Measurements from ENCODE around the gene RPS4Y1.

RPS4Y1 gene

DNA sequence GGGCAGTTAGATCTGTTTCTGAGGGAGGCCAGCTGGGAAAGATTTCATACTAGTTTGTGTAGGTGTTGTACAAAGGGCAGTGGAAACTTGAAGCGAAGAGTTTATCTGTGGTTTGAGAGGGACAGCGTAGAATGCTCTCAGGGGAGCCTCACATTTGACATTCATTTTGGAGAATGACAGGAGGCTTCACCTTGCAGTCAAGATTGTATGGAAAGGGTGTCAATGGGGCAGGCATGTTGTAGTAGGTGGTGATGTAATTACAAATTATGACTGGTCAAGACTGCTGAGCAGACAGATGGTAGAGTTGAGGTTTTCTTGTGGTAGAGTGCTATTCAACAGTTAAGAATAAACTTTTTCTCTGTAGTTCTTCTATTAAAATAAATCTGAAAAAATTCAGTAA lies 7.0 kb downstream of the RPS4Y1 start:
- Histone ChIP-seq H3K79me2 (ENCODE audit: insufficient read depth, low read length) (no peaks in the 10 kb centered on the region), H3K9me3 (ENCODE audit: insufficient read depth, low read length) (no peaks in the 10 kb centered on the region), H3F3A (ENCODE audit: insufficient read depth) (no peaks in the 10 kb centered on the region)

DNA sequence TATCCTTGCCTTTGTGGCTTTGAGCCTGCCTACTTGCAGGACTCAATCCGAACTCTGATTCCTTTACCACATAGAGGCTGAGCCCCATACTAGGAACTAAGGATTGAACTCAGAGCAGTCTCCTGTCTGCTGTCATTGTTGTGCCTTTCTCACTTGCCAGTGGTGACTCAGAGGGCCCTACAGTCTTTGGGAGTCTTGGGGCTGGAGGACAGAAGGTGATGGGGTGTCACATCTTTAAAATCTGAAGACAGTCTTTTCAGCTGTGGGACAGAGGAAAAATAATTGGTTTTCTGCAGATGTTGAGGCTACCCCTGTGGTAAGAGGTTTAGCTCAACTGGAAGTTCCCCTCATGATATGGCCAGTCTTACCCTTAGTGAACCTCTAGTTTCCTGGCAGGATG lies 8.0 kb downstream of the RPS4Y1 start:
- no peaks in the 10 kb centered on the region for H3K36me3 ChIP-seq (ENCODE audit: low read length)
- no peak overlapping the region for H3K9ac ChIP-seq (ENCODE audit: low read length)
- H3K27me3 ChIP-seq (ENCODE audit: low read length): no peaks in the 10 kb centered on the region
- H3K79me2 ChIP-seq (ENCODE audit: insufficient read depth, low read length): no peaks in the 10 kb centered on the region
- H3K4me2 ChIP-seq (ENCODE audit: low read depth, low read length, poor library complexity, severe bottlenecking): no peak overlapping the region
- no peaks in the 10 kb centered on the region for H4K20me1 ChIP-seq (ENCODE audit: low read depth, low read length)
- no peaks in the 10 kb centered on the region for H3K9me3 ChIP-seq (ENCODE audit: insufficient read depth, low read length)
- no peaks in the 10 kb centered on the region for H3F3A ChIP-seq (ENCODE audit: insufficient read depth)
- no peaks in the 10 kb centered on the region for H3K9me2 ChIP-seq (replicated peaks; ENCODE audit: insufficient read depth, low read length)
- TF ChIP-seq, protein P1, sequence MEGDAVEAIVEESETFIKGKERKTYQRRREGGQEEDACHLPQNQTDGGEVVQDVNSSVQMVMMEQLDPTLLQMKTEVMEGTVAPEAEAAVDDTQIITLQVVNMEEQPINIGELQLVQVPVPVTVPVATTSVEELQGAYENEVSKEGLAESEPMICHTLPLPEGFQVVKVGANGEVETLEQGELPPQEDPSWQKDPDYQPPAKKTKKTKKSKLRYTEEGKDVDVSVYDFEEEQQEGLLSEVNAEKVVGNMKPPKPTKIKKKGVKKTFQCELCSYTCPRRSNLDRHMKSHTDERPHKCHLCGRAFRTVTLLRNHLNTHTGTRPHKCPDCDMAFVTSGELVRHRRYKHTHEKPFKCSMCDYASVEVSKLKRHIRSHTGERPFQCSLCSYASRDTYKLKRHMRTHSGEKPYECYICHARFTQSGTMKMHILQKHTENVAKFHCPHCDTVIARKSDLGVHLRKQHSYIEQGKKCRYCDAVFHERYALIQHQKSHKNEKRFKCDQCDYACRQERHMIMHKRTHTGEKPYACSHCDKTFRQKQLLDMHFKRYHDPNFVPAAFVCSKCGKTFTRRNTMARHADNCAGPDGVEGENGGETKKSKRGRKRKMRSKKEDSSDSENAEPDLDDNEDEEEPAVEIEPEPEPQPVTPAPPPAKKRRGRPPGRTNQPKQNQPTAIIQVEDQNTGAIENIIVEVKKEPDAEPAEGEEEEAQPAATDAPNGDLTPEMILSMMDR (IDR thresholded peaks at IDR 0.05; ENCODE audit: insufficient read depth, low read length, poor library complexity, severe bottlenecking): no peak
- TF ChIP-seq EZH2phosphoT487 (conservative IDR thresholded peaks at IDR 0.05; ENCODE audit: low read length): no peak
- no peak overlapping the region for H2AFZ ChIP-seq (ENCODE audit: low read depth, low read length, severe bottlenecking)
- no peak overlapping the region for H3K27ac ChIP-seq (ENCODE audit: low read depth, low read length)
- H3K4me3 ChIP-seq (ENCODE audit: insufficient read depth, low read length, poor library complexity, severe bottlenecking): no peak overlapping the region

More for the DNA sequence above, 7.0 kb downstream of the RPS4Y1 start:
- no peak overlapping the region for H3K4me3 ChIP-seq (ENCODE audit: insufficient read depth, low read length, poor library complexity, severe bottlenecking)
- H4K20me1 ChIP-seq (ENCODE audit: low read depth, low read length): no peaks in the 10 kb centered on the region
- no peaks in the 10 kb centered on the region for H3K9me2 ChIP-seq (replicated peaks; ENCODE audit: insufficient read depth, low read length)
- no peaks in the 10 kb centered on the region for H3K36me3 ChIP-seq (ENCODE audit: low read length)
- no peak overlapping the region for H2AFZ ChIP-seq (ENCODE audit: low read depth, low read length, severe bottlenecking)
- H3K27me3 ChIP-seq (ENCODE audit: low read length): no peaks in the 10 kb centered on the region
- no peak overlapping the region for H3K27ac ChIP-seq (ENCODE audit: low read depth, low read length)
- no peak overlapping the region for H3K4me2 ChIP-seq (ENCODE audit: low read depth, low read length, poor library complexity, severe bottlenecking)
- TF ChIP-seq EZH2phosphoT487 (conservative IDR thresholded peaks at IDR 0.05; ENCODE audit: low read length): no peak
- TF ChIP-seq, protein P1 (IDR thresholded peaks at IDR 0.05; ENCODE audit: insufficient read depth, low read length, poor library complexity, severe bottlenecking): no peak
- no peak overlapping the region for H3K9ac ChIP-seq (ENCODE audit: low read length)

DNA sequence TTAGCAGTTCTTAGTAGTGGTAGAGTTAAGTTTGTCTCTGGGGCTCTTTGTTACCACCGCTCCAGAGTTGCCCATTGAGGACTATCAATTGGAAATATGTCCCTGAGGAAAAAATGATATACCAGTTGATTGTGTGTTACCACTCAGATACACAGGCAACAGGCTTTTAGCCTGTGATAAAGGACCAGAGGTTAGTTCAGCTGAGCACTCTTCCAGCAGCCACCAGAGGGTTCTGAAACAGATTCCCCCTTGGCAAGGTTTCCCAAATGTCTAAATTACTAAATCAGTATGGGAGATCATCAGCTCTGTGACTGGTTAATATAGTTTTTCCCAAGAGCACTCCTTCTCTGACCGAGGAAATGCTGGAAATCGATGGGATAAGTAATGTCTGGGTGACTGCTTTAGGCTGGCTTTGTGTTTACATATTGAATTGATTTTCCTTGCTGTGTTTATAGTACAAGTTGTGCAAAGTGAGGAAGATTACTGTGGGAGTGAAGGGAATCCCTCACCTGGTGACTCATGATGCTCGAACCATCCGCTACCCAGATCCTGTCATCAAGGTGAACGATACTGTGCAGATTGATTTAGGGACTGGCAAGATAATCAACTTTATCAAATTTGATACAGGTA lies 12.9 kb downstream of the RPS4Y1 start:
- Histone ChIP-seq H3K4me2 (ENCODE audit: low read depth, low read length, poor library complexity, severe bottlenecking) (no peak overlapping the region), H3K9me3 (ENCODE audit: insufficient read depth, low read length) (no peaks in the 10 kb centered on the region), H3K27ac (ENCODE audit: low read depth, low read length) (no peak overlapping the region), H3K36me3 (ENCODE audit: low read length) (no peaks in the 10 kb centered on the region), H3K4me3 (ENCODE audit: insufficient read depth, low read length, poor library complexity, severe bottlenecking) (no peak overlapping the region), H4K20me1 (ENCODE audit: low read depth, low read length) (no peaks in the 10 kb centered on the region), H3F3A (ENCODE audit: insufficient read depth) (no peaks in the 10 kb centered on the region), H2AFZ (ENCODE audit: low read depth, low read length, severe bottlenecking) (no peak overlapping the region), H3K79me2 (ENCODE audit: insufficient read depth, low read length) (no peaks in the 10 kb centered on the region), H3K9ac (ENCODE audit: low read length) (no peak overlapping the region), H3K9me2 (replicated peaks; ENCODE audit: insufficient read depth, low read length) (no peaks in the 10 kb centered on the region), H3K27me3 (ENCODE audit: low read length) (no peaks in the 10 kb centered on the region)
- TF ChIP-seq EZH2phosphoT487 (conservative IDR thresholded peaks at IDR 0.05; ENCODE audit: low read length): no peak
- TF ChIP-seq, protein P1 (IDR thresholded peaks at IDR 0.05; ENCODE audit: insufficient read depth, low read length, poor library complexity, severe bottlenecking): no peak
